Measurements from ENCODE around the gene ATP6V0E1.
"Not testable (repeated sequence)": the region's sequence is repeated elsewhere in the genome, so short reads cannot be mapped to it uniquely, and the experiment has no call there.

ATP6V0E1 gene

GRCh38 chr5:173004013-173004412 is 20.4 kb downstream of the ATP6V0E1 start:
- DNase-seq (ENCODE audit: low spot score): no peak

- DNase-seq (ENCODE audit: low spot score): no peak
These were observed 20.9 kb downstream of the ATP6V0E1 start for GRCh38 chr5:173004447-173004846.

- DNase-seq (ENCODE audit: low spot score): no peak
These were observed 26.4 kb downstream of the ATP6V0E1 start for GRCh38 chr5:173010021-173010420.

GRCh38 chr5:173010547-173011464 is 27.2 kb downstream of the ATP6V0E1 start:
- DNase-seq (ENCODE audit: low spot score): peak; percentile 39

GRCh38 chr5:173011566-173011965 is 28.0 kb downstream of the ATP6V0E1 start:
- no peak for DNase-seq (ENCODE audit: low spot score)

GRCh38 chr5:173012882-173013281 is 29.3 kb downstream of the ATP6V0E1 start:
- DNase-seq (ENCODE audit: low spot score): no peak

GRCh38 chr5:173014671-173015070 is 31.1 kb downstream of the ATP6V0E1 start:
- no peak for DNase-seq (ENCODE audit: low spot score)

GRCh38 chr5:173015192-173015591 is 31.6 kb downstream of the ATP6V0E1 start:
- no peak for DNase-seq (ENCODE audit: low spot score)

GRCh38 chr5:173015598-173016455 is 32.3 kb downstream of the ATP6V0E1 start:
- DNase-seq (ENCODE audit: low spot score): no peak

GRCh38 chr5:173016598-173017046 is 33.1 kb downstream of the ATP6V0E1 start:
- DNase-seq (ENCODE audit: low spot score): peak; percentile 26

GRCh38 chr5:173017087-173017486 is 33.5 kb downstream of the ATP6V0E1 start:
- DNase-seq (ENCODE audit: low spot score): not testable (repeated sequence)

GRCh38 chr5:173018358-173018757 is 34.8 kb downstream of the ATP6V0E1 start:
- no peak for DNase-seq (ENCODE audit: low spot score)

GRCh38 chr5:173020154-173020581 is 36.6 kb downstream of the ATP6V0E1 start:
- DNase-seq (ENCODE audit: low spot score): no peak

GRCh38 chr5:173020643-173021042 is 37.1 kb downstream of the ATP6V0E1 start:
- DNase-seq (ENCODE audit: low spot score): no peak

- DNase-seq (ENCODE audit: low spot score): no peak
These were observed 42.1 kb downstream of the ATP6V0E1 start for GRCh38 chr5:173025651-173026050.

- no peak for DNase-seq (ENCODE audit: low spot score)
These were observed 44.3 kb downstream of the ATP6V0E1 start for GRCh38 chr5:173027905-173028304.

- no peak for DNase-seq (ENCODE audit: low spot score)
These were observed 45.3 kb downstream of the ATP6V0E1 start for GRCh38 chr5:173028811-173029327.

- DNase-seq (ENCODE audit: low spot score): no peak
These were observed 45.9 kb downstream of the ATP6V0E1 start for GRCh38 chr5:173029499-173029921.

- not testable (repeated sequence) for DNase-seq (ENCODE audit: low spot score)
These were observed 48.5 kb downstream of the ATP6V0E1 start for GRCh38 chr5:173032096-173032495.

- no peak for DNase-seq (ENCODE audit: low spot score)
These were observed 49.2 kb downstream of the ATP6V0E1 start for GRCh38 chr5:173032730-173033129.

- DNase-seq (ENCODE audit: low spot score): no peak
These were observed 50.4 kb downstream of the ATP6V0E1 start for GRCh38 chr5:173033923-173034322.
